A549 (cell line): Measurements from ENCODE around the gene ABLIM1. TPM values are rescaled to one million over a fixed set of nuclear protein-coding genes. Genes with fewer than 3 reads are reported as not detected.

Source experiments
- ATAC-seq, 2 experiments: fragments of 200-7000 bp in 1 of 2; fragments of >200 bp in 1 of 2; cut with Nextera tagmentation in 1 of 2; cut with Tn5 transposase in 1 of 2; 3 replicates each; pipeline versions ENCODE4 v1.8.0 to v1.9.1; 2018 to 2020; ENCODE audit warnings: mild to moderate bottlenecking in 1 of 2, moderate library complexity in 1 of 2
- CTCF ChIA-PET: fragments of 300-600 bp; sonication (Branson Sonifier 250); formaldehyde crosslinking; extraction: SDS; loops from one replicate; lab custom pipeline; 2021; ENCODE audit warnings: antibody characterized with exemption, inconsistent platforms; lab: Yijun Ruan, JAX
- POLR2A ChIA-PET: fragments of 350-600 bp; formaldehyde crosslinking; extraction: SDS; loops from one replicate; lab custom pipeline; 2021; ENCODE audit warnings: antibody characterized with exemption, inconsistent platforms; lab: Yijun Ruan, JAX
- DNase-seq, 2 experiments: peaks; one replicate each; pipeline versions ENCODE4 v3.0.0 to v3.0.0-alpha.2; 2011 to 2016; ENCODE audit warnings: low read depth in 1 of 2, low spot score in 1 of 2
- FAIRE-seq: peaks from 2 replicates; lab custom pipeline; 2011; peaks lifted over from hg19 to GRCh38; lab: Jason Lieb, UNC
- H3K27ac ChIP-seq, 2 experiments: fragments of >200 bp; sonication (Bioruptor Twin); formaldehyde crosslinking; 3 replicates each; pipeline ENCODE4 v1.5.1; 2016 to 2017
- H3K4me1 ChIP-seq: fragments of >200 bp; sonication (Bioruptor Twin); formaldehyde crosslinking; 3 replicates; pipeline ENCODE4 v1.6.1; 2016
- H3K4me2 ChIP-seq: fragments of >200 bp; sonication (Bioruptor Twin); formaldehyde crosslinking; 3 replicates; pipeline ENCODE4 v1.6.1; 2016
- H3K4me3 ChIP-seq: fragments of >200 bp; sonication (Bioruptor Twin); formaldehyde crosslinking; 3 replicates; pipeline ENCODE4 v1.5.1; 2016
- H3K9me3 ChIP-seq: fragments of >200 bp; sonication (Bioruptor Twin); formaldehyde crosslinking; 3 replicates; pipeline ENCODE4 v1.6.1; 2016
- ATOH8 ChIP-seq: fragments of 250-450 bp; sonication (Bioruptor Pico); IDR thresholded peaks from 2 replicates; pipeline ENCODE4 v1.5.0; 2020; ENCODE audit warnings: low read depth, mild to moderate bottlenecking, moderate library complexity
- CBX2 ChIP-seq: fragments of 200-600 bp; sonication (generic); IDR thresholded peaks from 2 replicates; pipeline ENCODE4 v1.6.1; 2016; ENCODE audit warnings: low read depth, mild to moderate bottlenecking, borderline replicate concordance
- CTCF ChIP-seq: fragments of >200 bp; sonication (Bioruptor Twin); formaldehyde crosslinking; IDR thresholded peaks from 3 replicates; pipeline ENCODE4 v1.5.1; 2016
- E2F6 ChIP-seq: IDR thresholded peaks from 2 replicates; pipeline ENCODE4 v1.6.1; 2012; ENCODE audit warnings: low read depth, borderline replicate concordance
- EHF ChIP-seq: fragments of 250-450 bp; sonication (Bioruptor Pico); IDR thresholded peaks from 2 replicates; pipeline ENCODE4 v1.5.0; 2020; ENCODE audit warnings: mild to moderate bottlenecking
- ESRRA ChIP-seq: fragments of 150-350 bp; IDR thresholded peaks from 2 replicates; pipeline ENCODE4 v1.6.1; 2014; ENCODE audit warnings: mild to moderate bottlenecking, low read length, borderline replicate concordance
- FOSB ChIP-seq: fragments of 250-450 bp; sonication (Bioruptor Pico); IDR thresholded peaks from 2 replicates; pipeline ENCODE4 v1.5.0; 2020; ENCODE audit warnings: mild to moderate bottlenecking, moderate library complexity
- HOXA7 ChIP-seq: fragments of 250-450 bp; sonication (Bioruptor Pico); IDR thresholded peaks from 2 replicates; pipeline ENCODE4 v1.5.0; 2020; ENCODE audit warnings: mild to moderate bottlenecking, moderate library complexity
- HOXB13 ChIP-seq: fragments of 250-450 bp; sonication (Bioruptor Pico); IDR thresholded peaks from 2 replicates; pipeline ENCODE4 v1.5.0; 2020; ENCODE audit warnings: low read depth, mild to moderate bottlenecking, moderate library complexity
- MAX ChIP-seq: IDR thresholded peaks from 2 replicates; pipeline ENCODE4 v1.6.1; 2012
- NPAS2 ChIP-seq: fragments of 250-450 bp; sonication (Bioruptor Pico); IDR thresholded peaks from 2 replicates; pipeline ENCODE4 v1.8.0; 2022; ENCODE audit warnings: mild to moderate bottlenecking, moderate library complexity, borderline replicate concordance
- RAD21 ChIP-seq, 2 experiments: fragments of >200 bp in 1 of 2; sonication (Bioruptor Twin) in 1 of 2; formaldehyde crosslinking in 1 of 2; IDR thresholded peaks in 1 of 2; conservative IDR thresholded peaks in 1 of 2; 2 replicates in 1 of 2; 3 replicates in 1 of 2; pipeline ENCODE4 v1.6.1; 2012 to 2018; ENCODE audit warnings: inconsistent platforms in 1 of 2
- RARB ChIP-seq: fragments of 250-450 bp; sonication (Bioruptor Pico); IDR thresholded peaks from 2 replicates; pipeline ENCODE4 v1.8.0; 2021; ENCODE audit warnings: mild to moderate bottlenecking, moderate library complexity
- REST ChIP-seq: fragments of 200-600 bp; sonication (generic); IDR thresholded peaks from 2 replicates; pipeline ENCODE4 v1.6.1; 2016; ENCODE audit warnings: antibody characterized with exemption, mild to moderate bottlenecking, moderate library complexity
- SREBF2 ChIP-seq: fragments of 450-650 bp; IDR thresholded peaks from 2 replicates; pipeline ENCODE4 v1.6.1; 2014; ENCODE audit warnings: mild to moderate bottlenecking, moderate library complexity
- TP53 ChIP-seq: fragments of 250-450 bp; sonication (Bioruptor Pico); IDR thresholded peaks from 2 replicates; pipeline ENCODE4 v1.5.0; 2021; ENCODE audit warnings: mild to moderate bottlenecking, moderate library complexity
- ZSCAN20 ChIP-seq: fragments of 250-450 bp; sonication (Bioruptor Pico); IDR thresholded peaks from 2 replicates; pipeline ENCODE4 v1.8.0; 2022; ENCODE audit warnings: mild to moderate bottlenecking, moderate library complexity
- WGBS: methylation state at CpG from one replicate; pipeline ENCODE4 v1.1.6; 2017; ENCODE audit errors: missing lambda C conversion rate; 5-methylcytosine and 5-hydroxymethylcytosine counted together
- polyA plus RNA-seq, 4 experiments: library from polyadenylated mRNA; depleted of rRNA in 3 of 4; stranded (reverse); fragments of >200 nt; fragmentation: RNase III in 1 of 4; extraction: RNeasy Plus Mini Kit Qiagen cat#74134 plus additional on column Dnase treatment in 1 of 4; gene quantifications; 2 replicates in 3 of 4; 3 replicates in 1 of 4; pipeline ENCODE4 v1.2.3, GENCODE V29; 2011 to 2017

Gene ABLIM1
- polyA plus RNA-seq, 2 of the 4 experiments (the other 2 are of a cell fraction): 21.4 to 70.2 TPM

- TF ChIP-seq E2F6 (no peak), MAX (no peak)
Measured at GRCh38 chr10:114544045-114544659, 113.9 kb downstream of the ABLIM1 start (continued).

GRCh38 chr10:114543456-114543855 lies 114.6 kb downstream of the ABLIM1 start:
- no peaks in the 10 kb centered on the region for H3K9me3 ChIP-seq
- H3K27ac ChIP-seq: no peak overlapping the region
- POLR2A ChIA-PET: no interaction called here
- FAIRE-seq: no peak
- TF ChIP-seq TP53 (CRISPR knock-in tag): no peak
- no peak for TF ChIP-seq CTCF
- TF ChIP-seq NPAS2 (CRISPR knock-in tag): no peak
- no peak for TF ChIP-seq REST
- TF ChIP-seq RAD21 (conservative IDR thresholded peaks at IDR 0.05 in 1 of 2, IDR thresholded peaks at IDR 0.05 in 1 of 2): no peak
- no peak for TF ChIP-seq HOXB13 (CRISPR knock-in tag)
- no peak for TF ChIP-seq HOXA7
- TF ChIP-seq ESRRA: no peak
- no peak for TF ChIP-seq CBX2
- no peak for TF ChIP-seq SREBF2
- TF ChIP-seq RARB (CRISPR knock-in tag): no peak
- no peak for TF ChIP-seq EHF (CRISPR knock-in tag)
- no peak for TF ChIP-seq ATOH8
- TF ChIP-seq FOSB (CRISPR knock-in tag): no peak
- TF ChIP-seq ZSCAN20 (CRISPR knock-in tag): no peak
- TF ChIP-seq, all 56 proteins: peak for 0
- Histone ChIP-seq H3K4me2 (no peak overlapping the region), H3K4me3 (no peak overlapping the region), H3K4me1 (no peaks in the 10 kb centered on the region)
- CTCF ChIA-PET: interaction anchor here (1.1 to 4.7 kb wide), 8 partner anchors 9 to 239 kb away, joined by 3 to 30 read pairs (median 4); no protein-coding TSS in a partner anchor
- no peak for DNase-seq
- no peak for ATAC-seq
- WGBS: 85% methylated on average over 8 of the region's 8 CpGs
